ENCODE measurements around the gene RUNX3.

GRCh38 chr1:24951810-24952412 lies 21.8 kb upstream of the RUNX3 start:
- TF ChIP-seq EZH2 (IDR thresholded peaks at IDR 0.05; ENCODE audit: low read length), result no peak
- TF ChIP-seq, protein P1, sequence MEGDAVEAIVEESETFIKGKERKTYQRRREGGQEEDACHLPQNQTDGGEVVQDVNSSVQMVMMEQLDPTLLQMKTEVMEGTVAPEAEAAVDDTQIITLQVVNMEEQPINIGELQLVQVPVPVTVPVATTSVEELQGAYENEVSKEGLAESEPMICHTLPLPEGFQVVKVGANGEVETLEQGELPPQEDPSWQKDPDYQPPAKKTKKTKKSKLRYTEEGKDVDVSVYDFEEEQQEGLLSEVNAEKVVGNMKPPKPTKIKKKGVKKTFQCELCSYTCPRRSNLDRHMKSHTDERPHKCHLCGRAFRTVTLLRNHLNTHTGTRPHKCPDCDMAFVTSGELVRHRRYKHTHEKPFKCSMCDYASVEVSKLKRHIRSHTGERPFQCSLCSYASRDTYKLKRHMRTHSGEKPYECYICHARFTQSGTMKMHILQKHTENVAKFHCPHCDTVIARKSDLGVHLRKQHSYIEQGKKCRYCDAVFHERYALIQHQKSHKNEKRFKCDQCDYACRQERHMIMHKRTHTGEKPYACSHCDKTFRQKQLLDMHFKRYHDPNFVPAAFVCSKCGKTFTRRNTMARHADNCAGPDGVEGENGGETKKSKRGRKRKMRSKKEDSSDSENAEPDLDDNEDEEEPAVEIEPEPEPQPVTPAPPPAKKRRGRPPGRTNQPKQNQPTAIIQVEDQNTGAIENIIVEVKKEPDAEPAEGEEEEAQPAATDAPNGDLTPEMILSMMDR (optimal IDR thresholded peaks at IDR 0.05 in 1 of 3, IDR thresholded peaks at IDR 0.05 in 1 of 3, conservative IDR thresholded peaks at IDR 0.05 in 1 of 3; ENCODE audit: extremely low read depth in 1 of 3, insufficient read depth in 2 of 3, low read length in 3 of 3), result no peak

All from keratinocyte (primary cell).